A549 (cell line): Measurements from ENCODE around the gene TEAD4.

Experiments used
- CEBPB ChIP-seq, 2 experiments: fragments of >200 bp in 1 of 2; sonication (Bioruptor Twin) in 1 of 2; formaldehyde crosslinking in 1 of 2; IDR thresholded peaks; 2 replicates each; pipeline ENCODE4 v1.6.1; 2012 to 2016
- CTCF ChIP-seq: fragments of >200 bp; sonication (Bioruptor Twin); formaldehyde crosslinking; IDR thresholded peaks from 3 replicates; pipeline ENCODE4 v1.5.1; 2016
- EP300 ChIP-seq, 2 experiments: fragments of >200 bp; sonication (Bioruptor Twin); formaldehyde crosslinking; IDR thresholded peaks; 2 replicates in 1 of 2; 3 replicates in 1 of 2; pipeline ENCODE4 v1.6.1; 2016 to 2017
- GATA3 ChIP-seq: IDR thresholded peaks from 2 replicates; pipeline ENCODE4 v1.6.1; 2012; ENCODE audit warnings: borderline replicate concordance
- JUN ChIP-seq, 2 experiments: fragments of >200 bp; sonication (Bioruptor Twin); formaldehyde crosslinking; IDR thresholded peaks; 2 replicates in 1 of 2; 3 replicates in 1 of 2; pipeline ENCODE4 v1.6.1; 2016 to 2017
- KDM1A ChIP-seq: fragments of 200-600 bp; sonication (generic); IDR thresholded peaks from 2 replicates; pipeline ENCODE4 v1.6.1; 2016; ENCODE audit warnings: low read depth, mild to moderate bottlenecking
- KDM5A ChIP-seq: fragments of 200-600 bp; sonication (generic); IDR thresholded peaks from 2 replicates; pipeline ENCODE4 v1.6.1; 2016; ENCODE audit warnings: antibody characterized with exemption, mild to moderate bottlenecking
- MAX ChIP-seq: IDR thresholded peaks from 2 replicates; pipeline ENCODE4 v1.6.1; 2012
- PBX3 ChIP-seq: IDR thresholded peaks from 2 replicates; pipeline ENCODE4 v1.6.1; 2012
- RAD21 ChIP-seq, 2 experiments: fragments of >200 bp in 1 of 2; sonication (Bioruptor Twin) in 1 of 2; formaldehyde crosslinking in 1 of 2; IDR thresholded peaks in 1 of 2; conservative IDR thresholded peaks in 1 of 2; 2 replicates in 1 of 2; 3 replicates in 1 of 2; pipeline ENCODE4 v1.6.1; 2012 to 2018; ENCODE audit warnings: inconsistent platforms in 1 of 2
- SMC3 ChIP-seq: fragments of >200 bp; sonication (Bioruptor Twin); formaldehyde crosslinking; IDR thresholded peaks from 3 replicates; pipeline ENCODE4 v1.6.1; 2018; ENCODE audit warnings: inconsistent platforms
- TP53 ChIP-seq: fragments of 250-450 bp; sonication (Bioruptor Pico); IDR thresholded peaks from 2 replicates; pipeline ENCODE4 v1.5.0; 2021; ENCODE audit warnings: mild to moderate bottlenecking, moderate library complexity

GRCh38 chr12:2967651-2968050, 8.5 kb downstream of the TEAD4 start:
- TF ChIP-seq EP300 (IDR thresholded peaks at IDR 0.05), result no peak
- no peak for TF ChIP-seq CTCF
- no peak for TF ChIP-seq TP53 (CRISPR knock-in tag)
- no peak for TF ChIP-seq KDM5A
- no peak for TF ChIP-seq MAX
- TF ChIP-seq KDM1A, result no peak
- no peak for TF ChIP-seq GATA3
- no peak for TF ChIP-seq RAD21 (conservative IDR thresholded peaks at IDR 0.05 in 1 of 2, IDR thresholded peaks at IDR 0.05 in 1 of 2)
- no peak for TF ChIP-seq JUN (IDR thresholded peaks at IDR 0.05)
- no peak for TF ChIP-seq PBX3
- TF ChIP-seq CEBPB (IDR thresholded peaks at IDR 0.05), result no peak
- TF ChIP-seq SMC3, result no peak
